MM.1S (cell line): ENCODE data around the gene BTK.
"Not testable (repeated sequence)": the region's sequence is repeated elsewhere in the genome, so short reads cannot be mapped to it uniquely, and the experiment has no call there.

Source experiments
- CTCF ChIP-seq: fragments of 300-600 bp; sonication (generic); IDR thresholded peaks from 2 replicates; pipeline ENCODE4 v1.5.1; 2016; ENCODE audit warnings: antibody characterized with exemption, low read length, mixed read lengths
- EZH2 ChIP-seq: fragments of 300-600 bp; sonication (generic); optimal IDR thresholded peaks from 2 replicates; pipeline ENCODE3; 2017; ENCODE audit warnings: low read depth, mild to moderate bottlenecking, antibody characterized with exemption, low read length, mixed read lengths
- EZH2phosphoT487 ChIP-seq: fragments of 300-600 bp; sonication (generic); IDR thresholded peaks from 2 replicates; pipeline ENCODE4 v1.6.1; 2018; ENCODE audit warnings: antibody characterized with exemption, low read length

DNA sequence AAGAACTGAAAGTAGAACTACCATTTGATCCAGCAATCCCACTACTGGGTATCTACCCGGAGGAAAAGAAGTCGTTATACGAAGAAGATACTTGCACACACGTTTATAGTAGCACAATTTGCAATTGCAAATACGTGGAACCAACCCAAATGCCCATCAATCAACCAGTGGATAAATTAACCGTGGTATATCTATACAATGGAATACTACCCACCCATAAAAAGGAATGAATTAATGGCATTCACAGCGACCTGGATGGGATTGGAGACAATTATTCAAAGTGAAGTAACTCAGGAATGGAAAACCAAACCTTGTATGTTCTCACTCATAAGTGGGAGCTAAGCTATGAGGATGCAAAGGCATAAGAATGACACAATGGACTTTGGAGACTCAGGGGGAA is 51.7 kb downstream of the BTK start:
- TF ChIP-seq CTCF, EZH2phosphoT487, EZH2: not testable (repeated sequence)
